Measurements from ENCODE around the gene EFNA4. TPM values are rescaled to one million over a fixed set of nuclear protein-coding genes. Genes with fewer than 3 reads are reported as not detected.
A peak's percentile ranks its signal among the peaks of the same experiment; 100 is the strongest.

Gene EFNA4, protein sequence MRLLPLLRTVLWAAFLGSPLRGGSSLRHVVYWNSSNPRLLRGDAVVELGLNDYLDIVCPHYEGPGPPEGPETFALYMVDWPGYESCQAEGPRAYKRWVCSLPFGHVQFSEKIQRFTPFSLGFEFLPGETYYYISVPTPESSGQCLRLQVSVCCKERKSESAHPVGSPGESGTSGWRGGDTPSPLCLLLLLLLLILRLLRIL
- 10.1 and 12.9 TPM in 2 replicates for polyA plus RNA-seq (2011; rRNA removed)
- 8.8 and 8.9 TPM in 2 replicates for polyA minus RNA-seq (2011; rRNA and poly(A)+ RNA removed)

GRCh38 chr1:155063550-155064110 is at the start of gene EFNA4:
Gene EFNA4 (plus strand): TSS chr1:155063740. CDS start chr1:155063824, 84 bp downstream.
- no peaks in the 10 kb centered on the region for H3K9me3 ChIP-seq (ENCODE audit: control insufficient read depth, insufficient read depth, low read length)
- H3K27me3 ChIP-seq (ENCODE audit: control insufficient read depth, insufficient read depth, low read length): no peaks in the 10 kb centered on the region
- TF ChIP-seq CTCF (IDR thresholded peaks at IDR 0.05; ENCODE audit: low read depth, low read length): no peak
- DNase-seq (ENCODE audit: low read depth, low spot score): peak; percentile 36
- ChIA-PET CTCF (interaction anchor here (0.9 to 2.9 kb wide), 5 partner anchors 12 to 106 kb away, joined by 3 to 29 read pairs (median 9); partner anchors contain the start of gene ADAM15), POLR2A (interaction anchor here (0.6 to 0.8 kb wide), 2 partner anchors 15 to 70 kb away, joined by 3 read pairs; partner anchors contain the start of genes EFNA3 and LENEP)
- H3K27ac ChIP-seq (ENCODE audit: low read depth, low read length): peak within 1 kb of the TSS; percentile 80
- H3K4me3 ChIP-seq (ENCODE audit: low read depth, low read length): peak within 1 kb of the TSS; percentile 96

DNA sequence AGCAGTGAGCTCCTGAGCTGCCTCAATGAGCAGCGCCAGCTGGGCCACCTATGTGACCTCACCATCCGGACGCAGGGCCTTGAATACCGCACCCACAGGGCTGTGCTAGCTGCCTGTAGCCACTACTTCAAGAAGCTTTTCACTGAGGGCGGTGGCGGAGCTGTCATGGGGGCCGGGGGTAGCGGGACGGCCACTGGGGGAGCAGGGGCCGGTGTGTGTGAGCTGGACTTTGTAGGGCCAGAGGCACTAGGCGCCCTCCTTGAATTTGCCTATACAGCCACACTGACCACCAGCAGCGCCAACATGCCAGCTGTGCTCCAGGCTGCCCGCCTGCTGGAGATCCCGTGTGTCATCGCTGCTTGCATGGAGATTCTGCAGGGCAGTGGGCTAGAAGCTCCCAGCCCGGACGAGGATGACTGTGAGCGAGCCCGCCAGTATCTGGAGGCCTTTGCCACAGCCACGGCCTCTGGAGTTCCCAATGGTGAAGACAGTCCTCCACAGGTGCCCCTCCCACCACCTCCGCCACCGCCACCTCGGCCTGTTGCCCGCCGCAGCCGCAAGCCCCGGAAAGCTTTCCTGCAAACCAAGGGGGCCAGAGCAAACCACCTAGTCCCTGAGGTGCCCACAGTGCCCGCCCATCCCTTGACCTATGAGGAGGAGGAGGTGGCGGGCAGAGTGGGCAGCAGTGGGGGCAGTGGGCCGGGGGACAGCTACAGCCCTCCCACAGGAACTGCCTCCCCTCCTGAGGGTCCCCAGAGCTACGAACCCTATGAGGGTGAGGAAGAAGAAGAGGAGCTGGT is 48.6 kb upstream of the EFNA4 start:
- CTCF ChIA-PET: interaction anchor here (1.3 to 3.1 kb wide), 3 partner anchors 16 to 29 kb away, joined by 4 to 32 read pairs (median 20); no protein-coding TSS in a partner anchor
- POLR2A ChIA-PET: no interaction called here
- Histone ChIP-seq H3K27me3 (ENCODE audit: control insufficient read depth, insufficient read depth, low read length) (no peaks in the 10 kb centered on the region), H3K27ac (ENCODE audit: low read depth, low read length) (no peak overlapping the region), H3K9me3 (ENCODE audit: control insufficient read depth, insufficient read depth, low read length) (no peaks in the 10 kb centered on the region), H3K4me3 (ENCODE audit: low read depth, low read length) (no peak overlapping the region)
- no peak for TF ChIP-seq CTCF (IDR thresholded peaks at IDR 0.05; ENCODE audit: low read depth, low read length)
- DNase-seq (ENCODE audit: low read depth, low spot score): no peak

DNA sequence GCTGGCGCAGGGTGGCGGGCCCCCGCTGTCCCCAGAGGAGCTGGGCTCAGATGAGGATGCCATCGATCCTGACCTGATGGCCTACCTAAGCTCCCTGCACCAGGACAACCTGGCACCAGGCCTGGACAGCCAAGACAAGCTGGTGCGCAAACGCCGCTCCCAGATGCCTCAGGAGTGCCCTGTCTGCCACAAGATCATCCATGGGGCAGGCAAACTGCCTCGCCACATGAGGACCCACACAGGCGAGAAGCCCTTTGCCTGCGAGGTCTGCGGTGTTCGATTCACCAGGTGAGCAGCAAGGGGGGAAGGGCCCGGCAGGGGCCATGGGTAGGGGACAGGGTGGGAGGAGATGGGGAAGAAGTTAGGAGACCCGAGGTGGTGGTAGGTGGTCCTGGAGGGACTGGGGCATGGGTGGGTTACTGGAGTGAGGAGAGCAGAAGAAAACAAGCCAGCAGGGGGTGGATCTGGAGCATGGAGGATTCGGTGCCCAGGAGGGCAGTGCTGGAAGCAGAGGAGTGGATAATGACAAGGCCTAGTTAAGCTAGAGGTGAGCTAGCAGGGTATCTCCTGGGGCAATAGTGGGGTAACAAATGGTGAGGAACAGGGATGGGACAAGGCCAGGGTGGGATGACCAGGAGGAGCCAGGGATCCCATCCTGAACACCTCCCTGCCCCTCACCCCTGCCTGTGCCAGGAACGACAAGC is 47.9 kb upstream of the EFNA4 start:
- CTCF ChIA-PET: interaction anchor here (1.0 to 3.6 kb wide), 8 partner anchors 8 to 60 kb away, joined by 4 to 38 read pairs (median 16); partner anchors contain the start of genes PBXIP1 and PYGO2

DNA sequence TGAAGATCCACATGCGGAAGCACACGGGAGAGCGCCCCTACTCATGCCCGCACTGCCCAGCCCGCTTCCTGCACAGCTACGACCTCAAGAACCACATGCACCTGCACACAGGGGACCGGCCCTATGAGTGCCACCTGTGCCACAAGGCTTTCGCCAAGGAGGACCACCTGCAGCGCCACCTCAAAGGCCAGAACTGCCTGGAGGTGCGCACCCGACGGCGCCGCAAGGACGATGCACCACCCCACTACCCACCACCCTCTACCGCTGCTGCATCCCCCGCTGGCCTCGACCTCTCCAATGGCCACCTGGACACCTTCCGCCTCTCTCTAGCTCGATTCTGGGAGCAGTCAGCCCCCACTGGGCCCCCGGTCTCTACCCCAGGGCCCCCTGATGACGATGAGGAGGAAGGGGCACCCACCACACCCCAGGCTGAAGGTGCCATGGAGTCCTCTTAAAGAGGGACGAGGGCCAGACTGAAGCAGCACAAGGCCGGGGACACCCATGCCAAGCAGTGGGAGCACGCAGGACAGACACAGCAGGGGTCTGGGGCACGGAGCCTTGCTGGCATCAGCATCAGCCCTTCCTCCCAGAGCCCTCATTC is 47.2 kb upstream of the EFNA4 start:
- CTCF ChIA-PET: interaction anchor here (0.7 to 3.6 kb wide), 12 partner anchors 9 to 69 kb away, joined by 3 to 38 read pairs (median 10); partner anchors contain the start of genes PBXIP1, PYGO2 and SHC1
- Histone ChIP-seq H3K27me3 (ENCODE audit: control insufficient read depth, insufficient read depth, low read length) (no peaks in the 10 kb centered on the region), H3K9me3 (ENCODE audit: control insufficient read depth, insufficient read depth, low read length) (no peaks in the 10 kb centered on the region), H3K27ac (ENCODE audit: low read depth, low read length) (no peak overlapping the region), H3K4me3 (ENCODE audit: low read depth, low read length) (no peak overlapping the region)
- no peak for TF ChIP-seq CTCF (IDR thresholded peaks at IDR 0.05; ENCODE audit: low read depth, low read length)
- POLR2A ChIA-PET: interaction anchor here (0.6 to 1.5 kb wide), 4 partner anchors 9 to 458 kb away, joined by 3 to 5 read pairs (median 4); partner anchors contain the start of genes PBXIP1, SHC1 and UBE2Q1
- no peak for DNase-seq (ENCODE audit: low read depth, low spot score)

More for the DNA sequence above, 47.9 kb upstream of the EFNA4 start:
- no peak for DNase-seq (ENCODE audit: low read depth, low spot score)
- Histone ChIP-seq H3K9me3 (ENCODE audit: control insufficient read depth, insufficient read depth, low read length) (no peaks in the 10 kb centered on the region), H3K27me3 (ENCODE audit: control insufficient read depth, insufficient read depth, low read length) (no peaks in the 10 kb centered on the region), H3K4me3 (ENCODE audit: low read depth, low read length) (no peak overlapping the region), H3K27ac (ENCODE audit: low read depth, low read length) (no peak overlapping the region)
- POLR2A ChIA-PET: no interaction called here
- TF ChIP-seq CTCF (IDR thresholded peaks at IDR 0.05; ENCODE audit: low read depth, low read length): no peak
